Right cardiac atrium (tissue), 5 donors: ENCODE data around the gene EFCAB7. TPM values are rescaled to one million over a fixed set of nuclear protein-coding genes. Genes with fewer than 3 reads are reported as not detected.

Experiments used
- ATAC-seq, 2 donors: fragments of 200-7000 bp; cut with Tn5 transposase; one replicate each; pipeline versions ENCODE4 v1.8.0 to v1.9.1; 2020; ENCODE audit warnings: moderate library complexity in 2 of 2, mild to moderate bottlenecking in 1 of 2
- DNase-seq, 3 donors: peaks; one replicate each; pipeline ENCODE4 v3.0.0-alpha.2; 2020
- H3K27ac ChIP-seq: one replicate; pipeline ENCODE4 v1.5.1; 2013; ENCODE audit warnings: mild to moderate bottlenecking, low read length, control low read depth, moderate library complexity
- H3K27me3 ChIP-seq: one replicate; pipeline ENCODE4 v1.6.1; 2013; ENCODE audit not compliant: control insufficient read depth, insufficient read depth
- H3K4me1 ChIP-seq: one replicate; pipeline ENCODE4 v1.6.1; 2013; ENCODE audit warnings: low read length; ENCODE audit not compliant: control insufficient read depth, insufficient read depth
- H3K4me3 ChIP-seq: one replicate; pipeline ENCODE4 v1.5.1; 2013; ENCODE audit warnings: low read length, control low read depth
- H3K9me3 ChIP-seq: one replicate; pipeline ENCODE4 v1.6.1; 2013; ENCODE audit warnings: low read length; ENCODE audit not compliant: control insufficient read depth
- whole genome bisulfite sequencing: extraction: QIAGEN DNeasy Blood & Tissue Kit; methylation state at CpG from one replicate; pipeline ENCODE4 v1.1.7; 2013; 5-methylcytosine and 5-hydroxymethylcytosine counted together
- intact Hi-C, 4 donors: fragments of 100-400 bp; cut with DNase I; formaldehyde crosslinking; loops; one replicate each; pipeline versions ENCODE4 v1.11.0 to v1.14.0; 2022 to 2023
- polyA plus RNA-seq: library from polyadenylated mRNA; stranded (reverse); fragments of 200-250 nt; gene quantifications from one replicate; pipeline ENCODE4 v1.2.3, GENCODE V29; 2013
- total RNA-seq, 4 donors: library from RNA; stranded (reverse); fragmentation: NEBNext Ultra II Directional; extraction: Animal tissue kit (Norgen Biotek cat#: 25700); gene quantifications; one replicate each; pipeline ENCODE4 v1.2.1, GENCODE V29; 2021
- donor health status: healthy with polysubstance abuse.
- donor health status: DM: no; HTN: yes; CAD: no.
- donor health status: DM: no; HTN: no; CAD: no.
- donor health status: DM: no; HTN: yes; CAD: no; lungs with severe emphysema.
- donor health status: DM: yes; HTN: yes; CAD: no.

The EFCAB7 gene
- total and polyA plus RNA-seq, 5 donors = 6.4 to 16.7 (median 11.0) TPM

DNA sequence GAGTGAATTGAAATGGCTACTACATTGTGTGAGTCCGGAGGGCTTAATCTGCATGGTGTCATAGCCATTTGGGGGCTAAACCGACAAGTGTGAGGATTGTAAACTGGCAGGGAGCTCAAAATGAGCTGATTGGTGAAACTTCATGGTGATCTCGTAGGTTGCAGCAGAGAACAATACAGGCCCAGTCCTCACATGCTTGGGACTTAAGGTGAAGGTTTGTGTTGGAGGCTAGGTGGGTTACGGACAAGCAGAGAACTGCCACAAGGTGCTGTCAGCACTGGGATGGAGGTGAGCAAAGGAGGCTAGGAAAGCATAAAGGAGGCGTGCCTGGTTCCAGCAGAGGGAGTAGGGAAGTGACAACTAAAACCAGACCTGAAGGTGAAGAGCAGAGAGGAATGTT lies 79.3 kb downstream of the EFCAB7 start:
- intact Hi-C loops = no loop called here
- no peak for DNase-seq
- Histone ChIP-seq H3K4me3 (no peak overlapping the region), H3K9me3 (no peaks in the 10 kb centered on the region), H3K27ac (no peak overlapping the region), H3K4me1 (peaks cover 2% of the 10 kb centered on the region), H3K27me3 (no peaks in the 10 kb centered on the region)
- ATAC-seq = no peak
- 87% methylated on average over 5 of the region's 5 CpGs for WGBS

DNA sequence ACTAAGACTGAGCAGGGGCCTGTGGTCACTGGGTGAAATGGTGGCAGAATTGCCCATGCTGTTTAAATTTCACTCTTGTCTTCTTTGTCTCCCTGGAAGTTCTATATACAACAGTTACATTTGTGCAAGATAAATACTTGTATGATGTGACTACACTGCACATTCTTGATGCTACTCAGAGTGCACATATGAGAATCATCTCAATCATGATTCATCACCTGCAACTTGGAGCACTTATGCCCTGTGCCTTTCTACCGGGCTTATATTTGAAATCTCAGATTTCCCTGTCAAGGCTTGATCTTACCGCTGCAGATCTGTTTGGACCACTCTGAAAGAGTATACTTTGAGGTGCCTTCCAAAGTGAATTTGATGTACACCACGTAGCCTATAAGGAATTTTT lies 80.5 kb downstream of the EFCAB7 start:
- ATAC-seq = no peak
- 97% methylated on average over 3 of the region's 3 CpGs for WGBS

DNA sequence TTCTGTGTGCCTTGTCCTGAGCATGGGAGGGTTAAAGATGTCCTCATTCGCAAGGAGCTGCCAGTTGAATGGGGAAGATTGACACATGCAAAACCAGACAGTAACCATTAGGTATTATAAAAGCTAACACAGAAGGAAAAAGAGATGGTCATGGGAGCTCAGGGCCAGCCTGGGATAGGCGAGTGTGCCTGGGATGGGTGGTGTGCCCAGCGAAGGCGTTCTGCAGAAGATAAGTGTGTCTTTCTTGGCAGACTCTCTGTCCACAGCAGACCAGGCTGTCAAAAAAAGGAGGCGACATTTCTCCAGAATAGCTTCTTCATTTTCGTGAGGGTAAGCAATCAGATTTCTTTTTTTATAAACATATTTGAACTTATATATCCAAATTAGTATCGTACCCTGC lies 84.0 kb downstream of the EFCAB7 start:
- intact Hi-C loops = no loop called here
- WGBS = 71% methylated on average over 7 of the region's 7 CpGs
- DNase-seq (peak in 1 of 3 donors; percentile 44), ATAC-seq (peak in 1 of 2 donors; percentile 39)
- Histone ChIP-seq H3K4me3 (no peak overlapping the region), H3K9me3 (no peaks in the 10 kb centered on the region), H3K27me3 (no peaks in the 10 kb centered on the region), H3K4me1 (peaks cover 4% of the 10 kb centered on the region), H3K27ac (no peak overlapping the region)

More for the DNA sequence above, 80.5 kb downstream of the EFCAB7 start:
- DNase-seq = no peak
- no peaks in the 10 kb centered on the region for H3K27me3 ChIP-seq
- H3K4me1 ChIP-seq = peaks cover 4% of the 10 kb centered on the region
- intact Hi-C loops = no loop called here
- no peak overlapping the region for H3K27ac ChIP-seq
- H3K4me3 ChIP-seq = no peak overlapping the region
- no peaks in the 10 kb centered on the region for H3K9me3 ChIP-seq

DNA sequence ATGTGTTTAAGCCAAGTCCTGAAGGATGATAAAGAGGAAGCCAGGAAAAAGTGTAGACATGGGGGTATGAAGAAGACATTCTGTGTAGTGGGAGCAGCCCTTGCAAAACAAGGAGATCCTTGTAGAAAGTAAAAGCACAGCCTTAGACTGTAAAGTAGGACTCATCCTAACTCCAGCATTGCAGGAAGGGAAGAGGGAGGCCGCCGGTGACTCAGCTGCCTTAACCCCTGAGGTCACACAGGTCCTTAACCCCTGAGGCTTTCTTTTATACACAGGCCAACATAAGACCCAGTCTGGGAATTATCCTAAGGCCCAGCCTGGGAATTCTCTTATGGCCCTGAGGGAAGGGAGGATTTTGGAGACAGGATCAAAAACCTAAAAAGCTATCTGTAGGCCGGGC lies 87.9 kb downstream of the EFCAB7 start:
- Histone ChIP-seq H3K4me3 (no peak overlapping the region), H3K27ac (no peak overlapping the region), H3K27me3 (no peaks in the 10 kb centered on the region), H3K9me3 (no peaks in the 10 kb centered on the region), H3K4me1 (peaks cover 4% of the 10 kb centered on the region)
- no peak for DNase-seq
- ATAC-seq = no peak
- intact Hi-C loops = loop anchor here in 3 of 4 donors (10.0 kb wide), 2 partner anchors 524 to 634 kb away; no protein-coding TSS in a partner anchor
- 70% methylated on average over 3 of the region's 3 CpGs for WGBS

DNA sequence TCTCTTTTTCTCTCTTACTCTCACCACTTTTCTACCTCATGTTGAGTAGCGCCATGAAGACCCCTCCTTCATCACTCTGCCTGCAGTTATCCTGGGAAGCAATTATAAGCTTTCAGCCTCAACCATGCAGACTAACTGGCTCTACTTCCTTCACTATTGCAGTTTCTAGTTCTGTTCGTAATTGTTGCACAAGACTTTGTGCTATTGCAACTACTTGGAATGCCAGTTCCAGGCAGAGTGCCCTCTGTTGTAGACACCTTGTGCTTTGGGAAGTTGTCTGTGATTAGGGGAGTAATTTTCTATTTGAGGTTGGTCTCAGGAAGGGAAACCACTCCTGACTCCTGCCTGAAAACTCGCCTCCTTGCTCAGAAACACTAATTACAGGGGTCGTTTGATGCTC lies 89.2 kb downstream of the EFCAB7 start:
- ATAC-seq (no peak), DNase-seq (no peak)
- no peak overlapping the region for H3K27ac ChIP-seq
- H3K4me3 ChIP-seq = no peak overlapping the region
- H3K27me3 ChIP-seq = no peaks in the 10 kb centered on the region
- H3K4me1 ChIP-seq = peaks cover 2% of the 10 kb centered on the region
- H3K9me3 ChIP-seq = no peaks in the 10 kb centered on the region
- WGBS = 69% methylated on average over 4 of the region's 4 CpGs
- intact Hi-C loops = loop anchor here in 3 of 4 donors (10.0 kb wide), 2 partner anchors 522 to 632 kb away; no protein-coding TSS in a partner anchor

DNA sequence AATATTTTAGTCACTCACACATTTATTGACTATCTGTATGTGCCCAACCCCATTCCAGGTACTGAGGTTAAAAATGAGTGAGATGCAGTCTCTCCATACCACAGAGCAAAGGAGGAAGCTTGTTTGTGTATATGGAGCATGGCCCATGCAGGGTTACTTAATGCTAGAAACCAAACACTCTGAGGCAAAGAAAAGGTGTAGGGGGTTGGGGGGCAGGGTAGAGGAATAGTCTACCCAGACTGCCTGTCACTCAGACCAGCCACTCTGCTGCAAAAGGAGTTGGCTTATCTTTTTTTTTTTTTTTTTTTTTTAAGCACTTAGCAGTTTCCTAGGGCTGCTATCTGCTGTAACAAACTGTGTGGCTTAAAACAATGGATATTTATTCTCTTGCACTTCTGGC lies 89.6 kb downstream of the EFCAB7 start:
- ATAC-seq (peak in 1 of 2 donors; percentile 13), DNase-seq (no peak)
- Histone ChIP-seq H3K27ac (no peak overlapping the region), H3K27me3 (no peaks in the 10 kb centered on the region), H3K4me1 (peaks cover 2% of the 10 kb centered on the region), H3K9me3 (no peaks in the 10 kb centered on the region), H3K4me3 (no peak overlapping the region)
- intact Hi-C loops = loop anchor here in 3 of 4 donors (10.0 kb wide), 2 partner anchors 522 to 632 kb away; no protein-coding TSS in a partner anchor

DNA sequence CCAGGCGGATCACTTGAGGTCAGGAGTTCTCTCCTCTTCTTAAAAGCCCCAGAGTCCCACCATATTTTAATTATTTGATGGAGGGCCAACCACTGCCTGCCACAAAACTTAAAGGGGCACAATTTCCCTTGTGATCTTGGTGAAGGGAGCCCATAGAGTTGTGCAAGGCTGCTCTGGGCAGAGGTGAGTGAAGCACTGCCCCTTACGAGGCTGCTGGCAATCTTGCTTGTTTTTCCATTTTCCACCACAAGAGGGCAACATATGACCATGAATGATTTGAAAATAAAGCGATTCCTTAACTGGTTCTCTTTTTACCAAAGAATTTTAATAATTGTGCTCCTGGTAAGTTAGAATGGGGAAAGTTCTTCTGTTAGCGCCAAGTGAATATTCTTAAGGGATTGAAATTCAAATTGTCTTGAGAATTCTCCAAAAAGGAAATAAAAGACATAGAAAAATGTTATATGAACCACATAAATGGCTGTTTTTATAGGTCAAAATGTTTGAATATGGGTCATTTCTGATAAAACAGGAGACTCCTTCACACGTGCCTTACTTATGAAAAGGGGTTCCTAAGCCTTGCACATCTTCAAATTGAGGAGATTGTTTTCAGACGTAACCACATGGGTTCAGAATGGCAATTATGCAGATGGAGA lies 92.6 kb downstream of the EFCAB7 start:
- Histone ChIP-seq H3K27me3 (no peaks in the 10 kb centered on the region), H3K9me3 (no peaks in the 10 kb centered on the region), H3K27ac (no peak overlapping the region), H3K4me1 (no peaks in the 10 kb centered on the region), H3K4me3 (no peak overlapping the region)
- intact Hi-C loops = loop anchor here (2.0 to 10.0 kb wide), 5 partner anchors 39 to 631 kb away; no protein-coding TSS in a partner anchor
- ATAC-seq = peak; percentile 63 to 66
- peak in 2 of 3 donors; percentile 31 to 47 for DNase-seq
- 30% methylated on average over 6 of the region's 6 CpGs for WGBS

DNA sequence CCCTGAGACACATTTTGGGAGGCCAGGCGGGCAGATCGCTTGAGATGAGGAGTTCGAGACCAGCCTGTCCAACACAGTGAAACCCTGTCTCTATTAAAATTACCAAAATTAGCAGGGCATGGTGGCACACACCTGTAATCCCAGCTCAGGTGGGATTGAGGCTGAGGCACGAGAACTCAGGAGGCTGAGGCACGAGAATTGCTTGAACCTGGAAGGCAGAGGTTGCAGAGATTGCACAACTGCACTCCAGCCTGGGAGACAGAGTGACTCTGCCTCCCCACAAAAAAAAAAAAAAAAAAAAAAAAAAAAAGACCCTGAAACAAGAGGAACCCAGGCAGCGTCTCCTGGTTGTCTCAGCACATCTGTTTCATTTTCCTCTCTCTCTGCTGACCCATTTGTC lies 94.1 kb downstream of the EFCAB7 start:
- DNase-seq = no peak
- Histone ChIP-seq H3K27me3 (no peaks in the 10 kb centered on the region), H3K27ac (no peak overlapping the region), H3K9me3 (no peaks in the 10 kb centered on the region), H3K4me1 (no peaks in the 10 kb centered on the region), H3K4me3 (no peak overlapping the region)
- ATAC-seq = no peak
- WGBS = 95% methylated on average over 6 of the region's 6 CpGs
- intact Hi-C loops = loop anchor here (2.0 to 10.0 kb wide), 4 partner anchors 517 to 629 kb away; no protein-coding TSS in a partner anchor

DNA sequence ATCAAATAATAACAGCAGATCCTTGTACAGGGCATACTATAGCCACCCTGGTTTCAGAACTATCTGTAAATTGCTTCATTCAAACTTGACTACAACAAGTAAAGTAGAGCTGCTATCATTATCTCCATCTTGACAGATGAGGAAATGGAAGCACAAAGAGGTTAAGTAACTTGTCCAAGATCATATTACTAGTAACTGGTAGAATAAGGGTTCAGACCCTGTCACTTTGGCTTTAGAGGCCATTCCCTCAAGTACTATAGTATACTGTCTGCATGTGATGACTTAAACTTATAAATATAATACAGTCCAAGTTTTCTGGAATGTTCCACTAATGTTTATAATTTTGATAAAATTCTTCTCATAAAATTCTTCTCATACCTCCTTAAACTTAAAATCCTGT lies 94.7 kb downstream of the EFCAB7 start:
- Histone ChIP-seq H3K4me1 (no peaks in the 10 kb centered on the region), H3K27ac (no peak overlapping the region), H3K9me3 (no peaks in the 10 kb centered on the region), H3K27me3 (no peaks in the 10 kb centered on the region), H3K4me3 (no peak overlapping the region)
- intact Hi-C loops = loop anchor here in 3 of 4 donors (5.0 to 10.0 kb wide), 3 partner anchors 517 to 627 kb away; no protein-coding TSS in a partner anchor
- DNase-seq = no peak
- ATAC-seq = no peak

DNA sequence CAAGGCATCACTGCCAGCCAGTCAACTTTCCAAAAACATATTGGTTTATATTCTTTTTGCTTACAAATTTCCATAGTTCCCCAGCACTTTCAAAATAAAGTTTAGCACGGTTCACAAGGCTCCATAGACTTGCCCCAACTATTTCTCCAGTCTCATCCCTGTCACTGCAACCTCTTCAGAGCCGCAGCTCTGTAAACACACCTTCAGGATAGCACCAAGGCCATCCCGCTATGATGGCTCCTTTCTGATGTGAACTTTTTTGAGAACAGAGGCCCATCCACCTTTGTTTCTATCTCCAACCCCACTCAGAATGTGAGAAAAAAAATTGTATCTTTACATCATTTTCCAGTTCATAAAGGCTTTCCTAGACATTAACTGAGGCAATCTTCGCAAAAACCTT lies 96.2 kb downstream of the EFCAB7 start:
- Histone ChIP-seq H3K27me3 (no peaks in the 10 kb centered on the region), H3K4me3 (no peak overlapping the region), H3K4me1 (no peaks in the 10 kb centered on the region), H3K27ac (no peak overlapping the region), H3K9me3 (no peaks in the 10 kb centered on the region)
- no peak for DNase-seq
- intact Hi-C loops = loop anchor here in 3 of 4 donors (5.0 to 10.0 kb wide), 3 partner anchors 515 to 625 kb away; no protein-coding TSS in a partner anchor
- WGBS = 95% methylated on average over 4 of the region's 4 CpGs
- ATAC-seq = no peak

DNA sequence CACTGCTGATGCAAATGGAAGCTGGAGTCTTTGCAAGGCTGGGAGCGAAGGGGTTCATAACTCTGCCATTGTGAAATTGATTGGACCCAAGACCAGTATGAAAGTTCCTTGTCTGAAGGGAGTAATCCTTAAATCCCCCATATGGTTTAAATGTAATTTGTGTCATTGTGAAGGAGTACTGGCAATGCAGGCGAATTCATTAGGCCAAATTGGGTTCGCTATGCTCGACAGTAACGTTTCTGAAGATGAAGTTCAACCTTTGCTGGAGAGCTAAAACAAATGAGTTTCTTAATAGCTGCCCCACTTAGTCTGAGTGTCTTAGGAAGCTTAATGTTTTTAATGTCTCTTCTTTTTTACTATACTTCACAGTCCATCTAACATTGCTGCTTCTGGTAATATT lies 97.3 kb downstream of the EFCAB7 start:
- Histone ChIP-seq H3K4me1 (no peaks in the 10 kb centered on the region), H3K9me3 (no peaks in the 10 kb centered on the region), H3K4me3 (no peak overlapping the region), H3K27ac (no peak overlapping the region), H3K27me3 (no peaks in the 10 kb centered on the region)
- intact Hi-C loops = no loop called here
- 96% methylated on average over 5 of the region's 5 CpGs for WGBS
- DNase-seq = no peak
- ATAC-seq = no peak
